Esophagus squamous epithelium (tissue), 4 donors: ENCODE measurements around the gene STX3.

Source experiments
- CTCF ChIP-seq, 6 experiments: fragments of 450-650 bp in 4 of 6; fragments of 200-600 bp in 2 of 6; sonication (generic) in 2 of 6; IDR thresholded peaks; one replicate each; pipeline ENCODE4 v1.5.1; 2016 to 2019; ENCODE audit warnings: antibody characterized with exemption in 6 of 6, mild to moderate bottlenecking in 4 of 6, moderate library complexity in 4 of 6
- POLR2A ChIP-seq, 4 donors: fragments of 450-650 bp; IDR thresholded peaks; one replicate each; pipeline ENCODE4 v1.6.1; 2017; ENCODE audit warnings: antibody characterized with exemption in 4 of 4, mild to moderate bottlenecking in 4 of 4, moderate library complexity in 3 of 4

GRCh38 chr11:59724066-59724465 is 31.1 kb upstream of the STX3 start:
- TF ChIP-seq CTCF (IDR thresholded peaks at IDR 0.05) (no peak), POLR2A (IDR thresholded peaks at IDR 0.05) (no peak)
